Measurements from ENCODE around the gene KCNJ9.

The KCNJ9 gene

DNA sequence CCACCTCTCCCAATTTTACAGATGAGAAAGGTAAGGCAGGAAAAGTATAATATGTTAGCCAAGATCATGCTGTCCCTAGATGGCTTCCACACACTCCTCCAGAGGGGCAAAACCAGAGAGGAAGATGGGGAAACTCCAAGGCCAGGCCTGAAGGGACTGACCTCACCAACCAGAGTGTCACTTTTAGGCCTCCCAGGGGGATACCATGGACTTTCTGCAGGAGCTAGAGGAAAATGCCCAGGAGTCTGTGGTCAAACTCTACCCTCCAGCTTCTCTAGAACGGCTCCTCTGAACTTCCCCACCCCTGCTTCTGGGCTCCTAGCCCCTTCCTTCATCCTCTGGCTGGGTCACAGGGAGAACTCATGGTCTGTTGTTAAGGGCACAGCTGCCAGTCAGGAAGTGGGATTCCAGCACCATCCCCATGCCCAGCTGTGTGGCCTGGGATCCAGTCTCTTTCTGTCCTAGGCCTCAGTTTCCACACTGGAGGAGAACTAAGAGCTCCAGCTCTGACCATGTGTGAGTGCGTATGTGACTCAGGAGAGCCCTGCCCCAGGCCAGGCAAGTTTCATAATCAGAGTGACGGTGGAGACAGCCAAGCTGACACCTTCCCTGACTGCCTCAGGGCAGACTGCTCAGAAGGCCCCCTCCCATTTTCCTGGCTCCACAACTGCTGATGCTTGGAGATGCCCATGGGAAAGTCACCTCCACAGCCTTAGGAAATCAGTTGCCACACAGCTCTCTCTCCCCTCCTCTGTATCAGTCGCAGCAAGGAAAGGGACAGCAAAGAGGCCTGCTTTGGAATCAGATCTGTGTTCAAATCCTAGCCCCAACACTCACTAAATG lies 15.2 kb downstream of the KCNJ9 start:
- Histone ChIP-seq H3K4me3 (ENCODE audit: low read length) (peak overlapping the region; percentile 83; the same call in 1 of the 2 replicates), H3K79me2 (ENCODE audit: control insufficient read depth, low read length) (peaks cover 28% of the 10 kb centered on the region), H3K36me3 (ENCODE audit: control insufficient read depth, low read length) (peaks cover 28% of the 10 kb centered on the region; the same call in 1 of the 2 replicates), H3K27me3 (ENCODE audit: control insufficient read depth, low read length) (no peaks in the 10 kb centered on the region), H3F3A (ENCODE audit: control insufficient read depth, insufficient read depth) (0 out of 2 replicates have a peak, but pooled peaks cover 4% of the 10 kb centered on the region), H4K20me1 (ENCODE audit: control insufficient read depth, insufficient read depth, low read depth, low read length) (no peaks in the 10 kb centered on the region), H3K9me3 (ENCODE audit: control insufficient read depth, insufficient read depth, low read length) (no peaks in the 10 kb centered on the region), H3K9me2 (replicated peaks; ENCODE audit: control insufficient read depth, low read length) (no peaks in the 10 kb centered on the region), H3K4me2 (ENCODE audit: low read length) (peak overlapping the region; percentile 77), H3K27ac (ENCODE audit: low read depth, low read length) (no peak overlapping the region), H3K4me1 (ENCODE audit: control insufficient read depth, low read length) (peaks cover 37% of the 10 kb centered on the region)
- TF ChIP-seq, protein P1, sequence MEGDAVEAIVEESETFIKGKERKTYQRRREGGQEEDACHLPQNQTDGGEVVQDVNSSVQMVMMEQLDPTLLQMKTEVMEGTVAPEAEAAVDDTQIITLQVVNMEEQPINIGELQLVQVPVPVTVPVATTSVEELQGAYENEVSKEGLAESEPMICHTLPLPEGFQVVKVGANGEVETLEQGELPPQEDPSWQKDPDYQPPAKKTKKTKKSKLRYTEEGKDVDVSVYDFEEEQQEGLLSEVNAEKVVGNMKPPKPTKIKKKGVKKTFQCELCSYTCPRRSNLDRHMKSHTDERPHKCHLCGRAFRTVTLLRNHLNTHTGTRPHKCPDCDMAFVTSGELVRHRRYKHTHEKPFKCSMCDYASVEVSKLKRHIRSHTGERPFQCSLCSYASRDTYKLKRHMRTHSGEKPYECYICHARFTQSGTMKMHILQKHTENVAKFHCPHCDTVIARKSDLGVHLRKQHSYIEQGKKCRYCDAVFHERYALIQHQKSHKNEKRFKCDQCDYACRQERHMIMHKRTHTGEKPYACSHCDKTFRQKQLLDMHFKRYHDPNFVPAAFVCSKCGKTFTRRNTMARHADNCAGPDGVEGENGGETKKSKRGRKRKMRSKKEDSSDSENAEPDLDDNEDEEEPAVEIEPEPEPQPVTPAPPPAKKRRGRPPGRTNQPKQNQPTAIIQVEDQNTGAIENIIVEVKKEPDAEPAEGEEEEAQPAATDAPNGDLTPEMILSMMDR (IDR thresholded peaks at IDR 0.05; ENCODE audit: low read depth, low read length, poor library complexity, severe bottlenecking) = no peak
- TF ChIP-seq EZH2phosphoT487 (IDR thresholded peaks at IDR 0.05; ENCODE audit: borderline replicate concordance, low read length) = no peak

DNA sequence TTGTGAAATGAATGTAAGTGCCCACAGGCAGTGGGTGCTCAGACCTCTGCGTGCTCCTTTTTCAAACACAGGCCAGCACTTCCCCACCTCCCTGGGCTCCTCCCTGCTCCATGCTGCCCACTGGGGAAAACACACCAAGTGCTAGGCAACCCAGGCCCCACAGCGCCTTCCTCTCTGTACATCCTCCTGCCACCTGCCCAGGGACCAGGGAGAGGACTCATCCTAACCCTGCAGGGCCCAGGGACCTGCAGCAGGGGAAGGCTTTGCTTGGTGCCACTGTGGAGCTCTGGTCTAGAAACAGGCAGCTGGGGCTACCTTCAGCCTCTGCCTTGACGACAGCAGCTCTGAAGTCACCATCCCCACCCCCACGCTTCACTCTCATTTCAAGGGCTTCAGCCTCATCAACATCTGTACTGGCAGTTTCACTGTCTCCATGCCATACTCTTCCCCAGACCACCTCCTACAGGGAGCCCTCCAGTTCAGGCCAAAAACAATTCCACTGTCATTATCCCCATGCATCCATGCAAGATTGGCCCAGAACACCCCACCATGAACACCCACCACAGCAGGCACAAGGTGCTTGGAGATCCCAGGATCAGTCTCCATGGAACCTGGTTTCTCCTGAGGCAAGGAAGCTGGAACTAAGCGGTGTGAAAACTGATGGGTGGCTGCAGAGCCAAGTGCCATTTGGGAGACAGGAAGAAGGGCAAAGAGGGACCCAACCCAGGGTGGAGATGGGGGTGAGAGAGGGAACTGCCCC lies 16.0 kb downstream of the KCNJ9 start:
- H3K4me3 ChIP-seq (ENCODE audit: low read length) = peak overlapping the region; percentile 83
- H3F3A ChIP-seq (ENCODE audit: control insufficient read depth, insufficient read depth) = 0 out of 2 replicates have a peak, but pooled peaks cover 4% of the 10 kb centered on the region
- H3K27me3 ChIP-seq (ENCODE audit: control insufficient read depth, low read length) = no peaks in the 10 kb centered on the region
- H3K36me3 ChIP-seq (ENCODE audit: control insufficient read depth, low read length) = peaks cover 22% of the 10 kb centered on the region; the same call in 1 of the 2 replicates
- TF ChIP-seq, protein P1 (IDR thresholded peaks at IDR 0.05; ENCODE audit: low read depth, low read length, poor library complexity, severe bottlenecking) = no peak
- no peak for TF ChIP-seq EZH2phosphoT487 (IDR thresholded peaks at IDR 0.05; ENCODE audit: borderline replicate concordance, low read length)
- peaks cover 28% of the 10 kb centered on the region for H3K79me2 ChIP-seq (ENCODE audit: control insufficient read depth, low read length)
- H3K4me2 ChIP-seq (ENCODE audit: low read length) = peak overlapping the region; percentile 77
- H3K9me2 ChIP-seq (replicated peaks; ENCODE audit: control insufficient read depth, low read length) = no peaks in the 10 kb centered on the region
- no peaks in the 10 kb centered on the region for H4K20me1 ChIP-seq (ENCODE audit: control insufficient read depth, insufficient read depth, low read depth, low read length)
- H3K4me1 ChIP-seq (ENCODE audit: control insufficient read depth, low read length) = peaks cover 42% of the 10 kb centered on the region
- no peaks in the 10 kb centered on the region for H3K9me3 ChIP-seq (ENCODE audit: control insufficient read depth, insufficient read depth, low read length)
- no peak overlapping the region for H3K27ac ChIP-seq (ENCODE audit: low read depth, low read length)

DNA sequence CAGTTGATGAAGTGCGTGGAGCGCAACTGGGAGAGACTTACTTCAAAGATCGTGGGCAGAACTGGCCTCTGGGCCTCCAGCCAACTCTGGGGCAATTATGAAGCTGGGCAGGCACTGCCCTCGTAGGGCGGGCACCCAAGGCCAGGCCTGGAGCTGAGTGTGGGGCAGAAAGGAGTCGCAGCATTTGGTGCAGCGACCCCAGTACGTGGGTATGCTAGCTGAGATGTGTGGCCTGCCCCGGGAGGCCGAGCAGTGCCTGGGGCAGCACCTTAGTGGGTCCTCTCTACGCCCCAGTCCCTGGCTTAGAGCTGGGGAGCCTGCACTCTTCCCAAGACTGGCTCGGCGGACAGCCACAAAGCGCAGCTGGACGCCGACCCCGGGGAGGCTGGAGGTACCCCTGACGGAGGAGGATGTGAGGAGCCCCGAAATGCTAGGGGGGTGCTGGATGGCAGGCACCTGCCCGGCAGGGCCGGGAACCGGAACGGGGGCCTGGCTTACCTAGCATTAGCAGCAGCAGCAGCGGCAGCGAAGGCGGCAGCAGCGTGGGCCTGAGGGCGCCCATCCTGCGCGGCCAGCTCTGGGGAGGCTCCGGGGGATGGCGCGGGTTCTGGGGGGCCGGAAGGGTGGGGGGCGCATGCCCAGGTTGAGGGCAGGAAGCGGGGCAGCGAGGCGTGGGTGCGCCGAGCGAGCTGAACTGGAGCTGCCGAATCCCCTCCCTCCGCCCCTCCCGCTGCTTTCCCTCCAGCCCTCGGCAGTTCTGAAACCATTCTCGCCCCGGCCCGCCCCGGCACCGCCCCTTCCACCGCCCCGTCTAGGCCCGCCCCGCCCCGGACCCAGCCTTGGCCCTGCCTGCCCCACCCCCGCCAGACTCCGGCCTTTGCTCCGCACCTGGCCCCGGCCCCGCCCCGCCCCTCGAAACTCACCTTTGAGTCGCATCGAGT lies 16.8 kb downstream of the KCNJ9 start, which contains the start of gene IGSF8:
TSS of gene IGSF8 (minus strand) at position 709 of the 941 bp plus-strand sequence. CDS start at position 562, 147 bp downstream.
- Histone ChIP-seq H3K27ac (ENCODE audit: low read depth, low read length) (peak within 1 kb of the TSS; percentile 46), H3K36me3 (ENCODE audit: control insufficient read depth, low read length) (peaks cover 14% of the 10 kb centered on the region; the same call in 1 of the 2 replicates), H3K4me1 (ENCODE audit: control insufficient read depth, low read length) (peaks cover 42% of the 10 kb centered on the region)

More for the DNA sequence above, 16.8 kb downstream of the KCNJ9 start, which contains the start of gene IGSF8:
- no peaks in the 10 kb centered on the region for H3K9me3 ChIP-seq (ENCODE audit: control insufficient read depth, insufficient read depth, low read length)
- no peaks in the 10 kb centered on the region for H4K20me1 ChIP-seq (ENCODE audit: control insufficient read depth, insufficient read depth, low read depth, low read length)
- 0 out of 2 replicates have a peak, but pooled peaks cover 4% of the 10 kb centered on the region for H3F3A ChIP-seq (ENCODE audit: control insufficient read depth, insufficient read depth)
- peaks cover 28% of the 10 kb centered on the region for H3K79me2 ChIP-seq (ENCODE audit: control insufficient read depth, low read length)
- H3K4me3 ChIP-seq (ENCODE audit: low read length) = peak within 1 kb of the TSS; percentile 83
- H3K4me2 ChIP-seq (ENCODE audit: low read length) = peak within 1 kb of the TSS; percentile 99
- no peaks in the 10 kb centered on the region for H3K9me2 ChIP-seq (replicated peaks; ENCODE audit: control insufficient read depth, low read length)
- no peak for TF ChIP-seq EZH2phosphoT487 (IDR thresholded peaks at IDR 0.05; ENCODE audit: borderline replicate concordance, low read length)
- TF ChIP-seq, protein P1 (IDR thresholded peaks at IDR 0.05; ENCODE audit: low read depth, low read length, poor library complexity, severe bottlenecking) = no peak
- no peaks in the 10 kb centered on the region for H3K27me3 ChIP-seq (ENCODE audit: control insufficient read depth, low read length)
